ENCODE data around the gene PLCH2.
A peak's percentile ranks its signal among the peaks of the same experiment; 100 is the strongest.

The PLCH2 gene

DNA sequence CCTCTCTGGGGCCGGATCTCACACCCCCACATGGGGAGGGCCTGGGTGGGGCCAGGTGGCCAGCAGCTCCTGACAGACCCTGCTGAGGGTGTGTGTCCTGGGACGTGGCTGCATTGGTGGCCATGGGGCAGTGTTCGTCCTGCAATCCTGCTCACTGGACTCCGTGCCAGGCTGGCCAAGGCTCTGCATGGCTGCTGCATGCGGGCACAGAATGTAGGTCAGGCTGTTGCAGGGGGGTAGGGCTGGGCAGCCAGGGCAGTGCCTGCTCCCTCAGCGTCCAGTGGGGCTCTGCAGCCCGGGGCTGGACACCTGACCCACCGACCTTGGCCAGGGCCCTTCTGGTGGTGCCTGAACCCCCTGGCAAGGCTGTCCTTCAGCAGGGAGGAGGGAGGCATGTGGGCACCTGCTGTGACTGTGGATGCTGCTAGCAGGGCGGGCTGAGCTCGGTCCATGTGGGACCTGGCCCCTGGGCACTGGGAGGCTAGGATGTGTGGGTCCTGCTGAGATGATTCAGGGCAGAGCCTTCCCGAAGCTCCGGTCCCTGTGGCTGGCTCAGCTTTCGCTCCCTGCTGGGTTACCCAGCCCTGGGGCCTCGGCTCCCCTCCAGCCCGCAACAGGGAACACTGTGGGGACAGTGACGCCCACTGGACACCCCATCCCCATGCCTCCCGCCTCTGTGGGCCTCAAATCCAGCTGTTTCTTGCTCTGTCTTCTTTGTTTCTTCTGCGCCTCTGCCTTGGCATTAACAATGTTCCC is 14.9 kb upstream of the PLCH2 start:
- no peak for DNase-seq

DNA sequence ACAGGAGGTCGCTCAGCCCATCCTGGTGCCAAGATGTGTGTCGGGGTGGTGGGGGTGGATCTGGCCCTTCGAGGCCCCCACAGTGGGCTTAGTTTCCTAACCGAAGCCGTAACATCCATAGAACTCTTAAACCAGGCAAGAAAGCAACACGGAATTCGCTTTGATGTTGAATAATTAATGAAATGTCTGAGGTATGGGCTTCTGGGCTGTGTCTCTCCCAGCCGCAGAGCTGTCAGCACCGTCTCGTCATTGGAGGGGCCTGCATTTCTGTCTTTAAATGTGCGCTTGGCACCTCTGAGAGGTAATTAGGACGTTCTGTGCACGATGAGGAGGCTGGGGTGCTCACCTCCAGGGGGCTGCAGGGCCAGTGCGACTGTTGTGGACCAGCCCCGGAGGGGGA is 13.3 kb upstream of the PLCH2 start:
- no peak for DNase-seq

DNA sequence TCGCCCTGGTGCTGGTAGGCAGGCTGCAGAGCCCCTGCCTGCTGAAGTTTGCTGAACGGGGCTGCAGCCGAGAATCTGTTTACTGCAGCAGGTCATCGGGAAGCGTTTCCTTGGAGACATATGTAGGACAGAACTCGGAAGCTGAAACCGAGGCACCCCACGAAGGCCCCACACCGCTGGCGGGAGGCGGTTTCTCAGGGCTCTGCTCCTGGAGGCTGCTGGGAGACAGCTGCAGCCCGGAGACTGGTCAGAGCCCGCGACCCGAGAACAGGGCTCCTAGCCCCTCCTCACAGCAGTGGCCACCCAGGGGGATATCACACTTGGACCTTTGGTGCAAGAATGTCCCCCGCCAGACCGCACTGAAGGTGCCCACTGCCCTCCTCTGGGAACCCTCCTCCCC is 12.7 kb upstream of the PLCH2 start:
- DNase-seq, result no peak

DNA sequence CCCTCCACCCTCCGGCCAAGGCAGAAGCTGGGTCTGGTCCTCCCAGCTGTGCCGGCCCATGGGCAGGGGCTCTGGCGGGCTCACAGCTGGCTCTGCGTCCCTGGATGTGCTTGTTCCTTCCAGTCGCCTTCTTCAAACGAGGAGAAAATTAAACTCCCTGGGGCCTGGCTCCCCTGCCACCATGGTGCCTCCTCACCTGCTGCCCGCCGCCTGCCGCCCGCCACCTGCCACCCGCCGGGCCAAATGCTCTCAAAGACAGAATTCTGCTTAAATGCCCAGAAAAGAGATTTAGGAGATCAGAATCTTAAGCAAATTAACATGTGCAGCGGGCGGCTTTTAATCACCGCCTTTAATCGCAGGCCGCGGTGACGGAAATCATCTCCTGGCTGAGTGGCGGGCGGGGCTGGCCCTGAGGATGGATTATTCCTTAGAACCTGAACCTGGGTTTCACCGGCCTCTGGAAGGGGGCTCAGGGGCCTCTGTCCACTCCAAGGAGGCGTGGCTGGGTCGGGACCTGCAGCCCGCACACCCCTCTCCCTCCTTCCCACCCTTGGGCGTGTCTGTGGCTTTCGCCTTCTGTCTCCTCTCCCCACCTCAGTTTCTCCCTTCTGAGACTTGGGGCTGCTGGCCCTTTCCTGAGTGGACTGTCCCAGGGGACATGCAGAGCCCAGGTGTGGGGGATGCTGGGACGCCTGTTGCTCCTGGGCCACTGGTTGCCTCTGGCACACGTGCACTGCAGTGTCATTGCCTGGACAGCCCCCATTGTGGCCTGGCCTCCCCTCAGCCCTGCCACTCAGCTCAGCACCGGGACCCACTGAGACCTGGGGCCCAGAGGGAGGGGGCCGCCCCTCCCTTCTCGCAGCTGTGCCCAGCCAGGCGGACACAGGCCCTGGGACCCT is 10.5 kb upstream of the PLCH2 start:
- DNase-seq, result no peak

DNA sequence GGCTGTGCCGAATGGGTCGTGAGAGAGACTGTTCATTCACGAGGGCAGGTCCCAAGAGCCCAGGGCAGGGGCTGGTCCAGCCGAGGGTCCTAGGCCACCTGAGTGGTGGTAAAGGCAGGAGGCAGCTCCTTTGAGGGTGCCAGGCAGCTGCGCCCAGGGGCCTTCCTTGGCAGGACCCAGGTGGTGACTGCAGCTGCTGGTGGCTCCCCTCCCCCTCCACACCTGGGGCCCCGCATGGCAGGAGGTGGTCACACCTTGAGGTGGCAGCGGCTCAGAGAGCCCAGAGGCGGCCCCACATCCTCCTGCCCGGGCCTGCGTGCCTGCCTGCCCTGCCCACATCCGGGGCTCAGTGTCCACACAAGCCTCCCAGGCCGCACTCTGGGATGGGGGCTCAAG is 9.8 kb upstream of the PLCH2 start:
- no peak for DNase-seq

DNA sequence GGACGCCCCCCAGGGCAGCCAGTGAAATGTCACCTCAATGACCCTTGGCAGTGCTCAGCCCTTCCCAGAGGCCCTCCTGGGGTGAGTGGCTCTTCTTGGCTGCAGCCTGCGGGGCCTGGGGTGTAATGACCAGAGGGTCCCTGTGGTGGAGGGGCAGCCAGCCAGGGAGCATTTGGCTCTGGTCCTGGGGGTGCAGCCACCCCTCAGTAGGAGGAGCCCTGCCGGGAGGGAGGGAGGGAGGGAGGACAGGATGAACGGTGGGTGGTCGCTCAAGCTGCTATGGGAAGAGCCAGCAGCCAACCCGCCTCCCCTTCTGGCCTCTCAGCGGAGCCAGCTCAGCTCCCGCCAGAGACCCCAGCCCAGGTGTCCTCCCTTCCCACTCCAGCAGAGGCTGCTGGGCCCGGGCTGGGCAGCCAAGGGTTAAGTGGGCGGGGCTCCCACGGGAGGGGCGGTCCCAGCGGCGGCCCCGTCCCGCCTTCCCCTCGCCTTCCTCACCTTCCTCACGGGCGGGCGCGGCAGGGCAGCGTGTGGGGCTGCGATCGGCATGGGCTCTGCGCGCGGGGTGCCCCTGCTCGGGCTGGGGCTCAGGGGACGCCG is 9.0 kb upstream of the PLCH2 start:
- peak; percentile 46 for DNase-seq

DNA sequence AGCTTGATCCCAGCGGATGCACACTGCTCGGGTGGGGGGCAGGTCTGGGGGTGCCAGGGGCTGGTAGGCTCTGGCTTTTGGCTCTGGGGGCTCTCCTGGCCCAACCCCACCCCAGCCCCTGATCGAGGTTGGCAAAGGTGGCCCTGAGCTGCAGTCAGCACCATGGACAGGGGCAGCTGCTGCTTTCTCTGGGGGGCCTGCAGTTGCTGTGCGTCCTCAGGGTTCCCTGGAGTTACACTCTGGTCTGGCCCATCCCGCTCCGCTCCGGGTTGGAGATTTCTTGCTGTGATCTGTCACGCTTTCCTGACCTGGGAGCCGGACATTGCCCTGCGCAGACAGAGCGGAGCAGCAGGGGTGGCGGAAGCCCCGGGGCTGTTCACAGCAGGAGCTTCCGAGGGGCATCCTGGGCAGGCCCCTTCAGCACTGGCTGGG is 8.0 kb upstream of the PLCH2 start:
- no peak for DNase-seq

DNA sequence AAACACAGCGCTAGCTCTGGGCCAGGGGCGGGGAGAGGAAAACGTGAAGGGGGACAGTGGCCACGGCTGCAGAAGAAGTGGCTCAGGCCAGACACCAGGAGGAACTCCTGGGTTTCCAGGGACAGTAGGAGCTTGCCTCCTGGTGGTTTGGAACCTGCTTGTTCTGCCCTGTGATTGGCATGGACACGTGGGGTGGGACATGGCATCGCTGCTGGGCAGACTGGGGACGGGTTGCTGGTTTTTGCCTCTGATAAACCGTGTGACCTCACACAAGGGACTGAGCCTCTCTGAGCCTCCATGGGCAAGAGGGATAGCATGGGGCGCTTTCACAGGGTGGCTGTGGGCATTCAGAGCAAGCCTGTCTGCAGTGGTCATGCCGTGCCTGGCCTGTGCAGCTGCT is 7.5 kb upstream of the PLCH2 start:
- DNase-seq, result no peak

DNA sequence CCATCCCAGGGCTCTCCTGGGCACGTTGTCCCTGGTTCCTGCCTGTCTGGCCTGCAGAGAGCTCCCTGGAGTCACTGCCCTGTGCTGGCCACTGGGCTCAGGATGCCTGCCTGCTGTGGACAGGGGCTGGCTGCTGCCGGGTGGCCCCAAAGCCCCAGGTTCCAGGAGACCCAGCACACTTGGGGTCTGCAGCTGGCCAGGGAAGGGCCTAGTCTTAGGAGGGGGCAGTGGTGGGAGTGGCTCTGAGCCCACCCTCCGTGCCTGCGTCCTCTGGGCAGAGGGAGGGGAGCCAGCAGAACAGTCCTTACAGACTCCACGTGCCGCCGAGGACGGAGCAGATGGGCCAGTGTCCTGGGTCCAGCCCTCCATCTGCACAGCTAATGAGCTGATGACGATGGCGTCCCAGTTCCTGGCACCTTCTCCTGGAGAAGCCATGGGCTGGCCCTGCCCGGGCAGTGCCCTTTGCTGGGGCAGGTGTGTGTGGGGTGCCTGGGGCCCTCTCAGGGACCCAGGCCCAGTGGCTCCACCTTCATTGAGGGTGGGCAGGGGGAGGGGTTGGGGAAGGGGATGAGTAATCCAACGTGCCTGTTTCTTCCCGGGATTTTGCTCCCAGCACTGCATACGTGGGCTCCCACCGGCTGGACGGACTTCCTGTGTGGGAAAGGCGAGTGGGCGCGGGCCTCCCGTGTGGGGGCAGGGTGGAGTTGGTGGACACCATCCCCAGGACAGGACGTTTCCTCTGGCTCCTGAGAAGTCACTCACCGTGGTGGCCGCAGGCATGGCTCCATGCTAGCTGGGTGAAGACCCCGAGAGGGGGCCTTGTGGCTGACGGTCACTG is 6.8 kb upstream of the PLCH2 start:
- DNase-seq, result no peak

DNA sequence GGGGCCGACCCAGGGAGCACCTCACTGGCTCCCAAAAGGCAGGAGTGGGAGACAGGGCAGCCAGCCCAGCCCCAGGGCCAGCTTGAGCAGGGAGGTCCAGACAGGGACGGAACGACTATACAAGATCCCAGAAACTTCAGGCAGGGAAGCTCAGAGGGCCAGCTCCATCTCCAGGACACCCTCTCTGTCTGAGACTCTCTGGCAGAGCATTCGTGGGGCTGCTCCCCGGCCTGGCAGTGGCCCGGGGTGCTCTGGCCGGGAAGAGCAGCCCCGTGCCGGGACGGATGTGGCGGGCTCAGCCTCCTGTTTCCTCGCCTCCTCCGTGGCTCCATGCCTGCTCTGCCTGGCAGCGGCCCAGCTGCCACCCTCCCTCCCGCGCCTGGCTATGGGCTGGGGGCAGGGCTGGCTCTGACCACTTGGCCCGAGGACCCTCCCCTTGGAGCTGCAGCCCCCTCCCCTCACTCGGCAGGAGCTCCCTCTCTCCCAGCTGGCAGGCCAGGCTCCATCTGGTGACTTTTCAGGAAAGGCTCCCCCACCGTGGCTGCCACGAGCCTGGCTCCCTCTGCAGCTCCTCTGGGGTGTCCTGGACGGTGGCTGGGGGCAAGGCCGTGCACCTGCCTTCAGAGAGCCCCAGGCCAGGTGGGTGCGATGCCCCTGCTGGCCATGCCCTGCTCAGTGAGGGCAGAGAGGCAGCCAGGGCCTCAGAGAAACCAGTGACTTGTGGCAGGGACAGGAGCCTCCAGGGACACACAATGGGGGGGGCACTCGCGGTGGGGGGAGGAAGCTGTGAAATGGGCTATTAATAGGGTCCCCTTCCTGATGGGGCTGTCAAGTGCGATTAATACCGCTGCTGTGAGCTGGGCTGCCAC is 5.6 kb upstream of the PLCH2 start:
- DNase-seq, result no peak

DNA sequence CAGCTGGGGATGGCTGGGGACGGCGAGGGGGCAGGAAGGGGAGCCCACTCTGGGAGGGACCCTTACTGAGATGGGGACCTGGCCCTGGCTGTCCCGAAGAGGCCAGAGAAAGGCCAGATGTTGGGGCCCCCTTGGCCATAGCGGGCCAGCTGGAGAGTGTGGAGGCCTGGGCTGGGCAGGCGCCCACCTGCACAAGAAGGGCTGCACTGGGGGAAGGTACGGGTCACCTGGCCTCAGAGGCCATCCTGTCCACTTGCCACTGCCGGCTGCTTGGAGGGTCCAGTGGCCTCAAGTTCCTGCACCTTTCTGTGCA is 5.0 kb upstream of the PLCH2 start:
- DNase-seq, result no peak

DNA sequence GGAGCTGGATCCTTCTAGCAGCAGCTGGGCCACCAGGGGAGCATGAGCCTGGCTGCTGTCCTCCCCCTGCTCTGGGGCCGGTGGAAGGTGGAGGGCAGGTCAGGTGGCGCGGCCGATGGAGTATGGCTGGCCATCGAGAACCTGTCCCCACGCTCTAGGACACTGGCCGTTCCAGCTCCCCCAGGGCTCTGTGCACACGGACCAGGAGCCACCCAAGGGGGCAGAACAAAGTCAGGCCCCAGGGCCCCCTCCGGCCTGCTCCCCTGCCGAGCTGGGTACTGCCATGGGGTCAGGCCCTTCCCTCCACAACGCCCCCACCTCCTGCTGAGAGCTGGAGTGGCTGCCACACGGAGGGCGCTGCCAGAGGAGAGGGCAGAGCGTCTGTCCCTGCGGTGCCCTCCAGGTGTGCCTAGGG is 4.5 kb upstream of the PLCH2 start:
- no peak for DNase-seq

DNA sequence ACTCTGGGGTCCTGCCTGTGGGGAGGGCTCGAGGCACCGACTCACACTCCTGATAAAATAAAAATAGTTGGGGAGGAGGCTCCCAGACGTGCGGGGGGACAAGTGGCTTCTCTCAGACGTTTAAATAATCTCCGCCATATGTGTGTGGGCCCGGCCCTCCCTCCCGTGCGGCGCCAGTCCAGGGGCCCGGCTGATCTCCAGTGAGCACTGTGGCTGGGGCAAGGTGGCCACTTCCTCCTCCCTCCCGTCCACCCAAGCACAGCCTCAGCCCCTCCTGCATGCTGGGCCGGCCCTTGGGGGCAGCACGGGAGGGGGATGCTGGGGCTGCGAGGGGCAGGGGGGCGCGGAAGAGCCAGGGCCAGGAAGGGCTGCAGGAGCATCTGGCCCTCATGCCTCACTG is 4.0 kb upstream of the PLCH2 start:
- no peak for DNase-seq

DNA sequence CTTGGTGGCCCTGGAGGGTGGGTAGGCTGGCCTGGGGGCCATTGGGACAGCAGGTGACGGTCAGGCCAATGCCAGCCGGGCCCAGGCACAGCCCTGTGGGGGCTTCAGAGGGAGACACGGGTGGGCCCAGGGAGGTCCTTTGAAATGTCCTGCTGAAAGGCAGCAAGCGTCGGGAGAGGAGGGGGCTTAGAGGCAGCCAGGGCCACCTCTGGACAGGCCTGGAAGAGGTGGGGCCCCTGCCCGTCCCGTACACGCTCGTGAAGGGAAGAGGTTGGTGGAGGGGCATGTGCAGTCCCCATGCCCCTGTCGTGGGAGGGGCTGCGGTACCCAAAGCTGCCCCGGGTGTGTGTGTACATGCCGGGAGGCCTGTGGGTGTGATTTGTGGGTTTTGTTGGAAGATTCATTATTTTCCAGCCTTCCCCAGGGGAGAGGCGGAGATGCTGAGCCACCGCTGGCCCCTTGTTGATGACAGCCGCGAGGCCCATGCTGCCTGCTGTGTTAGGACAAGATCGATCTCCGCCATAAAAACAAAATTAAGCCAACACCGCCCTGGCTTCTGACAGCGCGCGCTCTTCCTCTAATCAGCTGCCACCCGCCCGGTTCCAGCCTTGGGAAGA is 3.4 kb upstream of the PLCH2 start:
- DNase-seq, result no peak

DNA sequence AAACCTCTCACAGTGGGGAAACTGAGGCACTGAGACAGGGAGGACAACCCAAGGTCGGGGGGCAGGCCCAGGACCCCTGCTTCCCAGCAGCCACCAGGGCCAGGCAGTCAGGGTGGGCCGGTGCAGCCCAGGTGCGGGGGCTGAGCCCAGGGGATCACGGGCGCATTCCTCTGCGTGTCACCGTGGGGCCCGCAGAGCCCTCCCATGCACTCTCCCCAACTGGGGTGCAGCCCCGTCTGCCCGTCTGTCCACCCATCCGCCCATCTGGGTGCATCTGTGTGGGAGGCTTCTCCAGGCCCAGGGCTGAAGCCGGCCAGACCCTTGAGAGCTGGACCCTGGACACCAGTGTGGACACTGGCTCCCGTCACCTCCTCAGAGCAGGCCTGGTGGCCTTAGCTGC is 2.9 kb upstream of the PLCH2 start:
- no peak for DNase-seq

DNA sequence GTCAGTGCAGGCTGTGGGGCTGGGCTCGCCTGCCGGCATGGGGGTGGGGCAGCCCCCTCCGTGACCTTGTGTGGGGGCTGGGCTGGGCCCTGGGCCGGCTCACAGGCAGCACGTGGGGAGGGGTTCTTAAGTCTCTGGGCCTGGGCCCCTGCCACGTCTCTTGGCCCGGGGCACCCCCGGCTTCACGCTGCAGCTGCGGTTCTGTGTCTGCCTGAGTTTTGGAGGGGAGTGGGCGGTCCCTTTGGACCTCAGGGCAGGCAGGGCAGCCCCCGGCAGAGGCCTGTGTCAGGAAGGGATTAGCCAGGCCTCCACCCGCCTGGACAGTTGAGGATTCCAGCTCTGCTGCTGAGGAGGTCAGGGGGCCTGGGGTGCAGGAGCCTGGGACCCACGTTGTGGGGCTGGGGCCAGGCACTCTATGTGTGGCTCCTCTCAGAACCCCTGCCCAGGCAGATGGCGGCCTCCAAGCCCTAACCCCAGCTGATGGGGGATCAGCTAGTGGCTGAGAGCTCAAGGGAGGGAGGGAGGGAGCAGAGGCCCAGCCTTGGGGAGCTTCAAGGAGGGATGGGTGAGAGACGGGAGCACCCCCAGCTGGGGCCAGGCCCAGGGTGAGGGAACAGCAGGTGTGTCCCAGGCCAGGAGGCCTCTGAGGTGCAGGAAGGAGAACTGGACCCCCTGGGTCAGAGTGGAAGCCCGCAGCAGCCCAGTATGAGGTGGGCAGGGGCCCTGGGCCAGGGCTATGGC is 1.8 kb upstream of the PLCH2 start:
- DNase-seq, result no peak

DNA sequence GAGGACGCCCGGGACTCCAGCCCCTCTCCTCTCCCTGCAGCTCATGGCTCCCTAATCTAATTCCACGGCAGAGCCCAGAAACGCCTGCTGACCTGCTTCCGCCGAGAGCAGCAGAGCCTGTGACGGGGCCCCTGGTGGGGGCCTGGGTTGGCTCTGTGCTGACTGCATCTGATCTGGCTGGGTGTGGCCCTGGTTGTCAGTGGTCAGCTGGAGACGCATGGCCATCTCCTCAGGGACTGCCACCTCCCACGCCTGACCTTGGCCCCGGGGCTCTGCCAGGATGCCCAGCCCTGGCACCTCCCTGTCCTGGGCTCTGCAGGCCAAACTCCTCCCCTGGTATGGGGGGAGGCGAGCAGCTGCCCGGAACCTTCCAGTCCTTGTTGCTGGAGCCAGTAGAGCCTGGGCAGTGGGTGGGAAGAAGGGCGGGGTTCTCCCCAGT is 1.1 kb upstream of the PLCH2 start:
- DNase-seq, result no peak

DNA sequence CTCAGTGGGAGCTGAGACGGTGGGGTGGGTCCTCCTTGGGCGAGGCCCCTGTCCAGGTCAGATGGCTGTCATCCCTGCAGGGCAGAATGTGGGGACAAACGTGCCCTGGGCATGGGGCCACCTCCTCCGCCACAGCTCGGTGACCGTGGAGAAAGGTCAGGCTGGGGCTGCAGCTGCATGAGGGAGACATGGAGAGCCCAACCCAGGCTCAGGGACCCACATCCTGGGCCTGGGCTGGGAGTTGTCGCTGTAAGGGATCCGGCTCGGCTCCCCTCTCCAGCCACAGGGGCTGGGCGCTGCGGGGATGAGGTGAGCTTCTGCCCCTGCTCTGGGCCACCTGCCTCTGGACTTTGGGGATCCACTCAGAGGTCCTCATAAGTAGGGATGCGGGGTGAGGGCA is 518 bp upstream of the PLCH2 start:
- DNase-seq, result no peak

DNA sequence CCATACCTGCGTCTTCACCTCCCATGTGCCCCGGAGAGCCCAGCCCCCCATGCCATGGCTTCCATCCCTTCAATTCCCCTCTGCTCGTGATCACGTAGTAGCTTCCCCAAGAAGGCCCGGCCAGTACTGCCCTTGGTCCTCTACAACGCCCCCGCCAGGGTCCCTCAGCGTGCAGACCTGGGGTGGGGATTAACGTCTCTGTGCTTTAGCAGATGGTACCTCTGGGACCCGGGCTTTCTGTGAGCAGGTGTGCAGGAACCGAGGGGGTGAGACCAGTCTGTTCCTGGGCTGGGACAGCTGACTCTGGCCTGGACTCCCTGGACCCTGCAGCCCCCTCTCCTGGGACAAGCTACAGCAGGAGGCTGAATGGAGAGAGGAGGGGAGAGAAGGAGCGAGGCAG is 1.2 kb downstream of the PLCH2 start:
- DNase-seq, result no peak

DNA sequence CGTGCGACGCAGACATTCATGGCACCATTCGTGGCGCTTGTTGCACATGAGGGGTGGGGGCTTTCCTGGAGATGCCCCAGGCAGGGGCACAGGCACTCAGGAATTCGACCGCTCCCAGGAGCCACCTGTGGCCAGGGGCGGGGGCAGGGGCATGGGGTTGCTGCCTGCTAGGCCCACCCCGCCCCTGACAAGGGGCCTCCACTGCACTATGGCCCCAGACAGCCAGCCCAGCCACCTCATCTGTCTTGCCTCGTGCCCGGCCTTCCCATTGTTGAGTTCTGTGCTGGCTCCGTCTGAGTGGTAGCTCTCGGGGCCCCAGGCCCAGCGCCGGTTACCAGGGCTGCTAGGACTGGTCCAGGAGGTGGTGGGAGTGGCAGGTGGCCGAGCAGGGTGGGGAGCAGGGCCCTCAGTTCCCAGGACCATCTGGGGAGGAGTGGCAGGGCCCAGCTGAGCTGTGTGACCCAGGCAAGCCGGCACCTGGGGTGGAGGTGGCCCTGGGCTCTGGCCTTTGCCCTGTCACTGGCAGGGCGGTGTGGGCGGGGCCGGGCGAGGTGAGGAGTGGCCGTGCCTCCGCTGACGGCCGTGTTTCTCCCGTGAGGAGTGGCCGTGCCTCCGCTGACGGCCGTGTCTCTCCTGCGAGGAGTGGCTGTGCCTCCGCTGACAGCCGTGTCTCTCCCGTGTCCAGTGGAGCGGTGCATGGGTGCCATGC is 1.9 kb downstream of the PLCH2 start:
- no peak for DNase-seq
